RWPE1 (cell line): ENCODE results near the gene HIVEP2.

Experiments used
- CTCF ChIA-PET: fragments of 350-600 bp; sonication (Branson Sonifier 250); formaldehyde crosslinking; extraction: SDS; loops from one replicate; lab custom pipeline; 2021; lab: Yijun Ruan, JAX
- POLR2A ChIA-PET: fragments of 400-600 bp; formaldehyde crosslinking; extraction: SDS; loops from one replicate; lab custom pipeline; 2020; ENCODE audit warnings: antibody characterized with exemption; ENCODE audit not compliant: low non-redundant PET; lab: Yijun Ruan, JAX
- DNase-seq: peaks from one replicate; pipeline ENCODE4 v3.0.0; 2012; ENCODE audit warnings: low spot score
- H3K27ac ChIP-seq: fragments of 450-650 bp; 2 replicates; pipeline ENCODE4 v1.5.1; 2017
- TF ChIP-seq, protein P1 (sequence below): fragments of 450-650 bp; conservative IDR thresholded peaks from 2 replicates; pipeline ENCODE4 v1.5.1; 2017; ENCODE audit warnings: low read depth, mild to moderate bottlenecking

The HIVEP2 gene

DNA sequence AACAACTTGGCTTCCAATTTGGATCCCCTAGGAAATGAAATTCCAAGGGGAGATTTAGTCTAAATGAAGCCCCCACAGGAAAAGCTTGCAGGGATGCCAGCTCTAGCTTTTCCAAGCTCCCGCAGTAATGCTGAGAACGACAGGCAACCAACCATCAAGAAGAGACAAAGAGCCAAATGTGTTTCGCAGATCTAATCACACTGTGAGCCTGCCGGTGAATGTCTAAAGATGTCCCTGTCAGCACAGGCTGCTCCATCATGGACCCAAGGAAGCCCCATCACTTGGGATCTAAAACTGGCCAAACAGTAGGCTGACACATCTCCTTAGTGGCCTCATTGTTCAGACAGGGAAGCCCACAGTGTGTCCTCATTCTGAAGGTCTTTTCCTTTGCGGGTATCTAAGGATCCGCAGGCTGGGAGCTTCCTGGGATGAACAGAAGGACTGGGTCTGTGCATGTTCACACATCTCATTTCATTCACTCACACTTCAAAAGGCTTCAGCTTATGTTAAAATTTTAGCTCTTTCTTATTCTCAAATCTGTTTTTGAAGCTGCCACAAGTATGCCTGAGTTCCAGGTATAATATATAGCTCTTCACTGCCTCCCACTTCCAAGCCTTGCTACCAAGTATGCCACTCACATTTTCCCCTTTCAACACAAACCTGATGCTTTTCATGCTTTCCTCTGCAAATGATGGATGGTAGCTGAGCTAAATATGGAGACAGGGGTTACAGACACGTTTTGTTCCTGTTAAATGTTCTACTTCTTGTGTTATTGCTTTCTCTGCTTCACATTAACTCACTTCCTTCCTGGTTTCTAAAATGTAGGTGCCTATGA lies 229.8 kb downstream of the HIVEP2 start:
- CTCF ChIA-PET: no interaction called here
- POLR2A ChIA-PET: no interaction called here

DNA sequence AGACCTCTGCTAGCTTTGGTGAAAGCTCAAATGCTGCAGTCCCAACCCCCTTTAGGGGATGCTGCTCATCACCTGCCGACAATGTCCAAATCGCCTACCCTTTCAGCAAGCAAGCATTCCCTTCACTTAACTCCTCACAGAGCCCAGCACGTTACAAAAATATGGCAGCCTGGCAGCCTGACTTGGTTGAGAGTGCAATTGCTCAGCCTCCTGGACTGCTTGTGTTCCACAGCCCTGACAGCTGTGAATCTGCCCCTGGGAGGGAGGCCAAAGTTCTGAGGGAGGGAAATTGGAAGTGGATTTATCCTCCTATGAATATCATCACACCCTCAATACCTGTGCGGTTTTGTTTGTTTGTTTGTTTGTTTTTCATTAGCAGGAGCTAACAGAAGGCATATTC lies 231.0 kb downstream of the HIVEP2 start:
- no peak for DNase-seq
- TF ChIP-seq, protein P1, sequence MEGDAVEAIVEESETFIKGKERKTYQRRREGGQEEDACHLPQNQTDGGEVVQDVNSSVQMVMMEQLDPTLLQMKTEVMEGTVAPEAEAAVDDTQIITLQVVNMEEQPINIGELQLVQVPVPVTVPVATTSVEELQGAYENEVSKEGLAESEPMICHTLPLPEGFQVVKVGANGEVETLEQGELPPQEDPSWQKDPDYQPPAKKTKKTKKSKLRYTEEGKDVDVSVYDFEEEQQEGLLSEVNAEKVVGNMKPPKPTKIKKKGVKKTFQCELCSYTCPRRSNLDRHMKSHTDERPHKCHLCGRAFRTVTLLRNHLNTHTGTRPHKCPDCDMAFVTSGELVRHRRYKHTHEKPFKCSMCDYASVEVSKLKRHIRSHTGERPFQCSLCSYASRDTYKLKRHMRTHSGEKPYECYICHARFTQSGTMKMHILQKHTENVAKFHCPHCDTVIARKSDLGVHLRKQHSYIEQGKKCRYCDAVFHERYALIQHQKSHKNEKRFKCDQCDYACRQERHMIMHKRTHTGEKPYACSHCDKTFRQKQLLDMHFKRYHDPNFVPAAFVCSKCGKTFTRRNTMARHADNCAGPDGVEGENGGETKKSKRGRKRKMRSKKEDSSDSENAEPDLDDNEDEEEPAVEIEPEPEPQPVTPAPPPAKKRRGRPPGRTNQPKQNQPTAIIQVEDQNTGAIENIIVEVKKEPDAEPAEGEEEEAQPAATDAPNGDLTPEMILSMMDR: no peak
- POLR2A ChIA-PET: interaction anchor here (0.6 kb wide), 1 partner anchor 526 kb away, joined by 5 read pairs; no protein-coding TSS in a partner anchor
- no peak overlapping the region for H3K27ac ChIP-seq
- CTCF ChIA-PET: no interaction called here

More for the DNA sequence above, 229.8 kb downstream of the HIVEP2 start:
- TF ChIP-seq, protein P1: no peak
- DNase-seq: no peak
- H3K27ac ChIP-seq: no peak overlapping the region

DNA sequence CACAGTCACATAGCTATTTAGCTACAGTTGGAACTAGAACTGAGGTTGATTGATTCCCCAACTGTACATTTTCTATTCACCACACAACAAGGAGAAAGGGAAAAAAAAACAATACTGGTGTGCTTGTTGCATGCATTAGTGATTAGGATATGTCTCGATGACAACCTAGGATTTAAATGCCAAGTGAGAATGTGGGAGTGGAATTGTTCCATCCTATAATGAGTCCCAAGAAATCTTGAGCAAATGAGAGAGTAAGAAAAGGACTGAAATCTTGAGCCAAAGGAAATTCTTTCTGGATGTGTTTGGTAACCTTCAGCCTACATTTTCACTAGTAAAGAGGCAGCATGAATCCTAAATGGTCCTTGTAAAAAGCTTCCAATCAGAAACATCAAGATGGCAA lies 232.7 kb downstream of the HIVEP2 start:
- ChIA-PET POLR2A (no interaction called here), CTCF (no interaction called here)
- no peak overlapping the region for H3K27ac ChIP-seq
- TF ChIP-seq, protein P1: no peak
- DNase-seq: no peak

DNA sequence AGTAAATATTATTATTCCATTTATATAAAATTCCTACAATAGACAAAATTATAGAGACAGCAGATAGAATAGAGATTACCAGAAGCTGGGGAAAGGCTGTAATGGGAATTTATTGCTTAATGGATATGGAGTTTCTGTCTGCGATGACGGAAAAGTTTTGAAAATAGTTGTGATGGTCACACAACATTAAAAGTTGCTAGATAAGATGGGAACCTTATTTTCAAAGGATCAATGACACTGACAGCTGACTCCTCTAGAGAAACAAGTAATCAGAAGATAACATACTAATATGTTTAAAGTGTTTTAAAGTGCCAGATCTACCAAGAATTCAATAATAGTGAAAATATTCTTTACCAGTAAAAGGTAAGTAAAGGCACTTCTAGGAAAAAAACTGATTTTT lies 236.3 kb downstream of the HIVEP2 start:
- H3K27ac ChIP-seq: no peak overlapping the region
- no peak for DNase-seq
- ChIA-PET POLR2A (no interaction called here), CTCF (interaction anchor here (0.7 kb wide), 1 partner anchor 58 kb away, joined by 3 read pairs; no protein-coding TSS in a partner anchor)
- TF ChIP-seq, protein P1: no peak

DNA sequence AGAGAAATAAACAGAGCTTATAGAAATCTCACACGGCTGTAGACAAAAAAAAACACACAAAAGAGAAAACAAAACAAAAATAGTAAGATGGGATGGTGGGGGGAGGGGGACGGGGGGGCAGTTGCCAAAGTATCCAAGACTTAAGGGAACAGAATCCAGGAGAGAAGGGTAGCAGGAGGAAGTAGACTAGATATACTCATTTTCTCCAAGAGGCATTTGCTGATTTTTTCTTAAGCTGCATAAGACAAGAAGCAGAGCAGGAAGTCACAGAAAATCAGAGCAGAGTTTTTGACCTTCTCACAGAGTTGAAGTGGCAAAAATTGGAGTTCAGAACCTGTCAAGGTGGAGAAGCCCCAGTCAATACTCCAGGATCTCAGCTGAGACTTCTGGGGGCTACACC lies 237.7 kb downstream of the HIVEP2 start:
- TF ChIP-seq, protein P1: no peak
- no peak for DNase-seq
- no peak overlapping the region for H3K27ac ChIP-seq
- ChIA-PET POLR2A (no interaction called here), CTCF (interaction anchor here (0.6 kb wide), 1 partner anchor 78 kb away, joined by 4 read pairs; no protein-coding TSS in a partner anchor)

DNA sequence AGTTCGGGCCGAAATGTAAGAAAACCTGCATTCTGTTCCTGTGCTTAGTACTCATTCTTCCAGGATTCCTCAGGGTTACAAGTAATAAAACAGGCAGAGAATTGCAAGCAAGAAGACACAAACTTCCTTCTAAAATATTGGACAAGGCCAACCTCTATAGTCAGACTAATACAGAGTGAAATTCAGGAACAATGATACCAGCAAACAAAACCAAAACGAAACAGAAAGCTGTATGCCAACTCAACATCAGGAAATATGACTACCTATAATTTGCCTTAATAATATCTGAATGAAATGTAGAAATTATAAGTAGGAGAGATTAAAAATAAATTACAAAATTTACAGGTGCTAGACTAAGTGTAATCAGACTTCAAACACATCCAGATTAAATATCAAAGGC lies 238.8 kb downstream of the HIVEP2 start:
- CTCF ChIA-PET: no interaction called here
- POLR2A ChIA-PET: no interaction called here
- H3K27ac ChIP-seq: no peak overlapping the region
- DNase-seq: no peak
- TF ChIP-seq, protein P1: no peak
